Stimulated activated CD4-positive, alpha-beta T cell treated with anti-CD3 and anti-CD28 coated beads, Interleukin-15, amount 100 ng/mL, for 48 hours (primary cell): ENCODE results near the gene NUDT22.

Experiments
- DNase-seq, 2 donors: peaks; one replicate each; pipeline ENCODE4 v3.0.0-alpha.2; 2020; ENCODE audit warnings: low read depth in 2 of 2

NUDT22 gene

DNA sequence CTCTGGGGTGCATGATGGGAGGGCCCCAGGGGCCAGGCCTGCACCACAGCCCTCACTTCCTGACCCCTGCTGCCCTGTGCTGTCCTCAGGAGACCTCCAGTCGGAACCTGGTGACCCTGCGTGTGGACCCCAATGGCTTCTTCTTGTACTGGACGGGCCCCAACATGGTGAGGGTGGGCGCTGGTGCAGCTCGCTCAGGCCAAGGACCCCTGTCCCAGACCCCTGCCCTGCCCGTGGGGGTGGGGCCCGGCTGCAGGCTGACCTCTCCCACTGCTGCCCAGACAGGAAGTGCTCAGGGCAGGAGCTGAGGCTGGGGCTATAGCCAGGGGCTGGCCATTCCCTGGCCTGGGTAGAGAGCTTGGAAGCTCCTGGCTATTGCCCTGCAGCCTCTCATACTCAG is 28.3 kb downstream of the NUDT22 start:
- no peak for DNase-seq

DNA sequence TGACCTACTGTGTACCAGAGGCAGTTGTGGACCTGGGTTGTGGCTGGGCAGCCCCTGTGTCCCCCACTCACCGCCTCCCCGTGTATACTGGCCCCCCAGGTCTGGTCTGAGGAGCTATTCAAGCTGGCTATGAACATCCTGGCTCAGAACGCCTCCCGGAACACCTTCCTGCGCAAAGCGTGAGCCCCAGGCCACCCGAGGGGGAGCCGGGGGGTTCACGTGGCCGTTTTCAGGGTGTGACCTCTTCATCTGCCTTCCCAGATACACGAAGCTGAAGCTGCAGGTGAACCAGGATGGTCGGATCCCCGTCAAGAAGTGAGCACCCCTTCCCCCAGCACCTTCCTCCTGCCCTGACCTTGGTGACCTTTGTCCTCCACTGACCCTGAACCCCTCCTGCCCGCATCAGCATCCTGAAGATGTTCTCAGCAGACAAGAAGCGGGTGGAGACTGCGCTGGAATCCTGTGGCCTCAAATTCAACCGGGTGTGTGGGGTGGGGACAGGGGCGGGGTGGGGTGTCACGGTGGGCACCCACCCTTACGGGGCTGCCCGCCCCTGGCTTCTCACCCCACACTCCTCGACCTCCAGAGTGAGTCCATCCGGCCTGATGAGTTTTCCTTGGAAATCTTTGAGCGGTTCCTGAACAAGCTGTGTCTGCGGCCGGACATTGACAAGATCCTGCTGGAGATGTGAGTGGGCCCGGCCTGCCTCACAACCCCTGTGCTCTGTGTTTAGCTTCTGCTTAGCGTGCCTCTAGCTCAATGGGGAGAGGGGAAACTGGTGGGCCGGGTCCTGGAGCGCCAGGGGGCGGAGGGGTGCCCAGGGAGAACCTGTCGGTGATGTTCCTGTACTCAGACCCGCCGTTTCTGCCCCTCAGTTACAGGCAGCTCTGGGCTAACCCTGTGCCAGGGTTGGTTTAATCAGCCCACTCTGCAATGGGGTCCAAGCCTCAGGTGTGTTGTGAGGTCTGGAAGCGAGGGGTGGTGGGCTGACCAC is 29.4 kb downstream of the NUDT22 start:
- DNase-seq, result no peak

DNA sequence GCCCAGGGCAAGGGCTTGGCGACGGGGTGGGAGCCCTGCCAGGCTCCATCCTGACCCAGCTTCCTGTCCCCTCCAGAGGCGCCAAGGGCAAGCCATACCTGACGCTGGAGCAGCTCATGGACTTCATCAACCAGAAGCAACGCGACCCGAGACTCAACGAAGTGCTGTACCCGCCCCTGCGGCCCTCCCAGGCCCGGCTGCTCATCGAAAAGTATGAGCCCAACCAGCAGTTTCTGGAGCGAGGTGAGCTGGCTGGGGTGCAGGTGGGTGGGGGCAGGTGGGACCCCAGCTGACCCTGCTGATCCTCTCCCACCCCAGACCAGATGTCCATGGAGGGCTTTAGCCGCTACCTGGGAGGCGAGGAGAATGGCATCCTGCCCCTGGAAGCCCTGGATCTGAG is 30.2 kb downstream of the NUDT22 start:
- DNase-seq, result no peak

DNA sequence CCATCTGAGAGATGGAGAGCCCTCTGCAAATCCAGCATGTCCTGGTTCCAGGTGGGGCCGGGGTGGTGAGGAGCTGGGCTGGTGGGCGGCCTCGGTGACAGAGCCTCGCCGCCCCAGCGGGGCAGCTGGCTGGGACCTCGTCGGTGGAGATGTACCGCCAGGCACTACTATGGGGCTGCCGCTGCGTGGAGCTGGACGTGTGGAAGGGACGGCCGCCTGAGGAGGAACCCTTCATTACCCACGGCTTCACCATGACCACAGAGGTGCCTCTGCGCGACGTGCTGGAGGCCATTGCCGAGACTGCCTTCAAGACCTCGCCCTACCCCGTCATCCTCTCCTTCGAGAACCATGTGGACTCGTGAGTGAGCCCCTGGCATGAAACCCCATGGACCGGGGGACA is 32.3 kb downstream of the NUDT22 start:
- no peak for DNase-seq

DNA sequence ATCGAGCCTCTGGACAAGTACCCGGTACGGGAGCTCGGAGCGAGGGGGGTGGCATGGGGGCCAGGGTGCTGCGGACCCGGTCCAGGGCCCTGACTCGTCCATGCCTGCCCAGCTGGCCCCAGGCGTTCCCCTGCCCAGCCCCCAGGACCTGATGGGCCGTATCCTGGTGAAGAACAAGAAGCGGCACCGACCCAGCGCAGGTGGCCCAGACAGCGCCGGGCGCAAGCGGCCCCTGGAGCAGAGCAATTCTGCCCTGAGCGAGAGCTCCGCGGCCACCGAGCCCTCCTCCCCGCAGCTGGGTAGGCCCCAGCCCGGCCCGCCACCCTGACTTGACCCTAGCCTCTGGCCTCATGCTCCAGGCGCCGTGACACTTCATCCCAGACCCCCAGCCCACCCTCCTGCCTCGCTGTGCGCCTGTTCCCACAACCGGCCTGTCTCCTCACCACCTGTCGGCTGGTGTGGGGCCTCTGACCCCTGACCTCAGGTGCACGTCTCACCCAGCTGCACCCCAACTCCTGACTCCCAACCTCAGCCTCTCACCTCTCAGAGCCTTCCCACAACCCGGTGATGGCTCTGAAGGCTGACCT is 33.0 kb downstream of the NUDT22 start:
- DNase-seq, result no peak

DNA sequence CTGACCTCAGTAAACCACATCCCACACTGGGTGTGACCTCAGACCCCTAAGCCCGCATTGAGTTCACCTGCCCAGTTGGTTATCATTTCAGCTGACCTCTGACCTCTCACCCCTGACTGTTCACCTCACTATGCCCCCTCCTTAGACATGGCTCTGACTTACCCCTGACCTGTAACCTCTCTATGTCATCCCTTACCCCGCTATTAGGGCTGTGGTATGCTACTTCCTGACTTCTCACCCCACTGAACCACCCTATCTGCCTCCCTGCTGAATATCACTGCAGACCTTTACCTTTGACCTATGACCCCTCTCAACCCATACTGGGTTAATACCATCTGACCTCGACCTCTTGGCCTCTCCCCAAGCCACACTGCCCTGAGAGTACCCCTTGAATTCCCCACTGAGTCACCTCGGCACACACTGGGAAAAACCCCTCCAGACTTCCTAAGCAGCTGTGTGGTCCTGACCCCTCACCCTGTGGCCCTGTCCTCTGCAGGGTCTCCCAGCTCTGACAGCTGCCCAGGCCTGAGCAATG is 33.5 kb downstream of the NUDT22 start:
- DNase-seq, result no peak

DNA sequence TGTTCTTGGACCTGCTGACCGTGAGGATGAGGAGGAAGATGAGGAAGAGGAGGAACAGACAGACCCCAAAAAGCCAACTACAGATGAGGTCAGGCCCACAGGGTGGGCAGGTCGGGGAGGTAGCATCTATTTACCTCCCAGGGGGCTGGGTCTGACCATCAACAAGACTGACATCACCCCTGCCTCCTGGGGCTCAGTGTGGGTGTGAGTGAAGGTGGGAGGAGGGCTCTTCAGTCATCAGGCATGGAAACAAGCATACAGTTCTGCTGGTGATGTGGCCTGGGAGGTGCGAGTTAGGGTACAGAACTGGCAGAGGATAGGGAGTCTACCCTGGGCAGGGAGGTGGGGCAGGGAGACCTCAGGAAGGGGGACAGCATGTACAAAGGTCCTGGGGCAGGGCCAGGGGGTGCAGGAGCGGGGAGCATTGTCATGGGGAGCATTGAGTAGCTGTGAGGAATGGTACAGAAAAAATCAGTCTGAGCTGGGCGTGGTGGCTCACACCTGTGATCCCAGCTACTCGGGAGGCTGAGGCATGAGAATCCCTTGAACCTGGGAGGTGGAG is 34.2 kb downstream of the NUDT22 start:
- DNase-seq, result no peak

DNA sequence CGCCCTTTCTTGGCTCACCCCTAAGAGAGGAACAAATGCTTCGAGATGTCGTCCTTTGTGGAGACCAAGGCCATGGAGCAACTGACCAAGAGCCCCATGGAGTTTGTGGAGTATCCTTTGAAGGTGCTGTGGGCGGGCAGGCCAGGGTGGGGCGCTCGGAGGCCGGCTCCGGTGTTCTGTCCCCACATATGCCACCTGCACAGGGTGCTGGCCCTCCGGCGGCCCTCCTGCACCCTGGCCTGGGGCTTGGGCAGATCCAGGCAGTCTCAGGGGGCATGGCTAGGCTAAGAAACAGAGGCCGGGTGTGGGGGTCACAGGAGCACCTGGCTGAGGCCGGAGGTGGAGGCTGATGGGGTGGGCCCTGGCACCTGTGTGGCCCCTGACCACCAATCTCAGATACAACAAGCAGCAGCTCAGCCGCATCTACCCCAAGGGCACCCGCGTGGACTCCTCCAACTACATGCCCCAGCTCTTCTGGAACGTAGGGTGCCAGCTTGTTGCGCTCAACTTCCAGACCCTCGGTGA is 35.5 kb downstream of the NUDT22 start:
- no peak for DNase-seq

DNA sequence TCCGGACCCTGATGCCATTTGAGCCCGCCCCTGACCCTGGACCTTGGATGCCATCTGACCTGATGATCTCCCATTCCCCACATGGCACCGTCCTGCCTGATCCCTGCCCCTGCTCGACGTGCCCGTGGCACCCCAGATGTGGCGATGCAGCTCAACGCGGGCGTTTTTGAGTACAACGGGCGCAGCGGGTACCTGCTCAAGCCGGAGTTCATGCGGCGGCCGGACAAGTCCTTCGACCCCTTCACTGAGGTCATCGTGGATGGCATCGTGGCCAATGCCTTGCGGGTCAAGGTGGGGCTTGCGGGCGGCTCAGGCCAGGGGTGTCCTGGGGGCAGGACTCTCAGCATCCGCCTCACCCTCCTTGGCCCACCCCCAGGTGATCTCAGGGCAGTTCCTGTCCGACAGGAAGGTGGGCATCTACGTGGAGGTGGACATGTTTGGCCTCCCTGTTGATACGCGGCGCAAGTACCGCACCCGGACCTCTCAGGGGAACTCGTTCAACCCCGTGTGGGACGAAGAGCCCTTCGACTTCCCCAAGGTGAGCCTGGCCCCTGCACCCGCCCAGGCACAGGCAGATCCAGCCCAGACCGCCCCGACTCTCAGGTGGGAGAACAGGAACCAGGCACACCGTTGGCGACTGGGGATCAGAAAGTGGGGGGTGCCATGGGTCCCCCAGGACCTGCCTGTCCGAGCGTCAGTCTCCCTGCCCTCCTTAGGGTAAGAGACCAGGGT is 36.4 kb downstream of the NUDT22 start:
- DNase-seq, result no peak

DNA sequence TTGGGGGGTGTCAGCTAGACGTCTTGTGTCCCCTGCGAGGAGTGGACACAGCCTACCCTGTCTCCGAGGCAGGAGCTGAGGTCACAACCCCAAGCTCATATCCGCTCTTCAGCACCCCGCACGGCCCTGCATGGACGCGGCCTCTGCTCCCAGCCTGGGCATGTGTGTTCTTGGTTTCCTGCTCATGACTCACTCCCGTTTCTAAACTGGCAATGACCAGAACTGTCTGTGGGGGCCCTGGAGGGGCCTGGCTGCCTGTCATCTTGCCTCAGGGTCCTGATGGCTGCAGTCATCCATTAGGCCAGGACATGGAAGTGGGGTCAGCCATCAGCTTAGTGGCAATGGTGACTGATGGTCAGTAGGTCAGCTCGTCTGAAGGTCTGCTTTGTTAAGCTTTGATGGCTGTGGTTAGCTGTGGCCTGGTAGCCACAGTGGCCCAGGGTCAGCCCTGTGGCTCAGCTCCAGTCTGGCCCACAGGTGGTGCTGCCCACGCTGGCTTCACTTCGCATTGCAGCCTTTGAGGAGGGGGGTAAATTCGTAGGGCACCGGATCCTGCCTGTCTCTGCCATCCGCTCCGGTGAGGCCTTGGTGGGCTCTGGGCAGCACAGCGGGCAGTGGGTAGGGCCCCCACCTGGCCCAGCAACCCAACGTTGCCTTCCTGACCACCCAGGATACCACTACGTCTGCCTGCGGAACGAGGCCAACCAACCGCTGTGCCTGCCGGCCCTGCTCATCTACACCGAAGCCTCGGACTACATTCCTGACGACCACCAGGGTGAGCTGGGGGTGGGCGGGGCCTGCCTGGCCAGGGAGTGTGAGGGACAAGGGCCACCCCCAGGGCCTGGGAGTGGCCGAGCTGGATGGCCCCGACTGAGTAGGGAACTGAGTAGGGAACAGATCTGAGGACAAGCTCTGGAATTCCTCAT is 37.2 kb downstream of the NUDT22 start:
- DNase-seq, result no peak

DNA sequence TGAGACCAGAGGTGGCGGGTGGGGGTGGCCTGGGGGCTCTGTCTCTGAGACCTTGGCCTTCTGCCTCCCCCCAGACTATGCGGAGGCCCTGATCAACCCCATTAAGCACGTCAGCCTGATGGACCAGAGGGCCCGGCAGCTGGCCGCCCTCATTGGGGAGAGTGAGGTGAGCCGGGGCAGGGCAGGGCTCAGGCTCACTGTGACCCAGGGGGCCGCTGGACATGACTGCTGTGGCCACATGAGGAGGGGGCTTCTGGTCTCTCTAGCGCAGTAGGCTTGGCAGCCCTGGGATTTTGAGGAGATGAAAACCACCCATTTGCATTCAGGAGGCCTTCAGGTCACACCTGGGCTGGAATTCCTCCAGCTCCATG is 37.9 kb downstream of the NUDT22 start:
- DNase-seq, result no peak

DNA sequence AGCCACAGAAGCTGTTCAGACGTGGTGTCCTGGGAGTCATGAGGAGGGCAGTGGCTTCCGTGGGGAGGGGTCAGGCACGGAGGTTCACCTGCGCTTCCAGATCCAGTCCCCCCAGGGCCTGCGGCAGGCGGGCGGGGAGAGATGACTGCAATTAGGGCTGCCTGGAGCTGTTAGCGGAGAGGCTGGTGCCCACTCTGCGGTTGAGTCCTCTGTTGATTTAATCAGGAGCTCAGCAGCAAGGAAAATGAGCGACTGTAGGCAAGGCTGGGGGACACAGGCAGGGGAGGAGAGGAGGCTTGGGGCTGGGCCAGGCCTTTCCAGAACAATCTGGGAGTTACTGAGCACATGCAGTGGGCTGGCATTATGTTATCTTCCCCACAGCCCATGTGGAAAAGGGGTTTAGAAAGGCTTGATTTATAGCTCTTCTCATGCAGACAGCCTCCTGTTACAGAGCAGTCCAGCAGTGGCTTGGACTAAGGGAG is 38.3 kb downstream of the NUDT22 start:
- DNase-seq, result no peak

DNA sequence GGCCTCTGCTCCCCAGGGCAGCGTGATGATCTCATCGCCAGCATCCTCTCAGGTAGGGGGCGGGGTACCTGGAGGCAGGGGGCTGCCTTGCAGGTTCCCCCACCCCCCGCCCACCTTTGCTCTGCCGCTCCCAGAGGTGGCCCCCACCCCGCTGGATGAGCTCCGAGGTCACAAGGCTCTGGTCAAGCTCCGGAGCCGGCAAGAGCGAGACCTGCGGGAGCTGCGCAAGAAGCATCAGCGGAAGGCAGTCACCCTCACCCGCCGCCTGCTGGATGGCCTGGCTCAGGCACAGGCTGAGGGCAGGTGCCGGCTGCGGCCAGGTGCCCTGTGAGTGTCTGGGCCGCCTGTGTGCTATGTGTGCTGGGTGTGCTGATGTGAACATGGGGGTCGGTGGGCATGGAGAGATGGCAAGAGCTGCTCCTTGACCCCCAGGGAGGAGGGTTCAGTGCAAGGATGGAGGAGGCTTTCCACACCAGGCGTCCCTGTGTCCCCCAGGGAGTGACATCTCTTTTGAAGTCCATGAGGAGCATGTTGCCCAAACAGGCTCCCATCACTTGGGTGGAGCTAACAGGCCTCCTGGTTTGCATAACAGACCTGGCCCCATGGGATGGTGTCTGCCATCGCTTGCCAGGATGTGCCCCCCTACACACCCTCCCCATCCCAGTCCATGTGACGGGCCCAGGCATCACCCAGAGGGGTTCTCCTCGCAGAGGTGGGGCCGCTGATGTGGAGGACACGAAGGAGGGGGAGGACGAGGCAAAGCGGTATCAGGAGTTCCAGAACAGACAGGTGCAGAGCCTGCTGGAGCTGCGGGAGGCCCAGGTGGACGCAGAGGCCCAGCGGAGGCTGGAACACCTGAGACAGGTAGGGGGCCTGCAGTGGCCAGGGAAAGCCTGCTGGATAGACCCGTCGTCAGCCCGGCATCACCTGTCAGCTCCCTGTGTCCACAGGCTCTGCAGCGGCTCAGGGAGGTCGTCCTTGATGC is 39.4 kb downstream of the NUDT22 start:
- DNase-seq, result no peak

DNA sequence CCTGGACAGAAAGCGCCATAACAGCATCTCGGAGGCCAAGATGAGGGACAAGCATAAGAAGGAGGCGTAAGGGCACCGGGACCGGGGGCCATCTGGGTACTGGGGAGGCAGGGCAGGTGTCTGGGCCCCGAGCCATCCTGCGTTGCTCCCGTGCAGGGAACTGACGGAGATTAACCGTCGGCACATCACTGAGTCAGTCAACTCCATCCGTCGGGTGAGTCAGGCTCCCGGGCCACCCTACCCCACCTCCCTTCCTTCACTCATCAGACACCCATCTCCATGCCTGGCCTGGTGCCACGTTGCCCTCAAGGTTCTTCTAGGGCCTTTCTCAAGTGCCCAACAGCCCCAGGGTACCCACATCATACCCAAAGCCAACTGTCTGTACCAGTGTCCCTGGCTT is 40.3 kb downstream of the NUDT22 start:
- no peak for DNase-seq

DNA sequence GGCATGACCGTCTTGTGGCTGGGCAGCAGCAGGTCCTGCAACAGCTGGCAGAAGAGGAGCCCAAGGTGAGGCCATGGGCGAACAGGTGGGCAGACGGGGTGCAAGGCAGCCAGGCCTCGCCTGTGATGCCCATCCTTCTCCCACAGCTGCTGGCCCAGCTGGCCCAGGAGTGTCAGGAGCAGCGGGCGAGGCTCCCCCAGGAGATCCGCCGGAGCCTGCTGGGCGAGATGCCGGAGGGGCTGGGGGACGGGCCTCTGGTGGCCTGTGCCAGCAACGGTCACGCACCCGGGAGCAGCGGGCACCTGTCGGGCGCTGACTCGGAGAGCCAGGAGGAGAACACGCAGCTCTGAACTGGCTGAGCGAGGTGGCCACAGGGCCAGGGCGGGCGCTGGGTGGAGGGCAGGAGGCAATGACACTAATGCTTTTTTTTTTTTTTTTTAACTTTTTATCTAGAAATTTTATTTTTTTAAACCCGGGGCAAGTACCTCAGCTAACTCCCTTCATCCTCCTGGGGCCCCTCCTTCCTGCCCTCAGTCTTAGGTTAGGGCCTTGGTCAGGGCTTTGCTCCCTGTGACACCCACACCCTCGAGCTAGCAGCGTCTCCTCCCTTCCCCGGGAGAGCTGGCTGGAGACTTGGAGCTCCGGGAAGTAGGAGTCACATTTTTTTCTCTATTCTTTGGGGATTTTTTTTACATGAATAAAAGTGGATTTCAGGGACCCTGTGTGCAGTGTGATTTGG is 41.3 kb downstream of the NUDT22 start:
- no peak for DNase-seq

DNA sequence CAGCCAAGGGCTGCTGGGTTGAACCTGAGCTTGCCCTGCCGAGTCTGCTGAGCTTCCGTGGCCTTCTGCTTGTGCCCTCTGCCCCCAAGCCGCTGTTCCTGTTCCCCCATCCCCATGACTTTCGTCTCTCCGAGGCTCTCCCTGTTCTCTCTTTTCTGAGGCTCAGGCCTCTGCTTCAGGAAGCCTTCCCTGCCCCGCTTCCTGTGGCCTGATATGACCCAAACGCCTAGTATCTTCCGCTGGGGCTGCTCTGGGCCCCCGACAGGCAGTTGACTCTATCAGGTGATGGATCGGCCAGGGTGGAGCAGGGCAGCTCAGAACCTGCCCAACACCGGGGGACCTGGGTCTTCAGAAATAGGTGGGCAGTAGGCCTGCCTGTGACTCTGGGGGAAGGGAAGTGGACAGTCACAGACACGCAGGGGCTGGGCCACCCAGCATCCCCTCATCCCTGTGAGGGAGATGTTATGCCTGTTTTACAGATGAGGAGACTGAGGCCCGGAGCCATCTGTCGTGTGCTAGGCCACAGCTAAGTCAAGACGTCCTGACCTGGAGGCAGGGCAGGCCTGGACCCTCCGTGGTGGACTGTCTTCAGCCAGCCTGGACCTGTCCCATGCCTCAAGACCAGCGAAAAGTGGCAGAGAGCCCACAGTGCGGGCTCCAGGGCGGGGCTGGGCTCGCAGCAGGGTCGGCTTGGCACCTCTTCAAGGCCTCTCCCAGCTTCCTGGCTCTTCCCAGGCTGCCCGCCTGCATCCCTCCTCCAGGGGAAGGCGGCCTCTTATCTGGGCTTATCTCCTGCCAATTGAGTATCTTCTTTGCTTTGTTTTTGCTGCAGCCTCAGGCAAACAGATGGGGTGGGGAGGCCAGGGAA is 42.2 kb downstream of the NUDT22 start:
- DNase-seq, result no peak

DNA sequence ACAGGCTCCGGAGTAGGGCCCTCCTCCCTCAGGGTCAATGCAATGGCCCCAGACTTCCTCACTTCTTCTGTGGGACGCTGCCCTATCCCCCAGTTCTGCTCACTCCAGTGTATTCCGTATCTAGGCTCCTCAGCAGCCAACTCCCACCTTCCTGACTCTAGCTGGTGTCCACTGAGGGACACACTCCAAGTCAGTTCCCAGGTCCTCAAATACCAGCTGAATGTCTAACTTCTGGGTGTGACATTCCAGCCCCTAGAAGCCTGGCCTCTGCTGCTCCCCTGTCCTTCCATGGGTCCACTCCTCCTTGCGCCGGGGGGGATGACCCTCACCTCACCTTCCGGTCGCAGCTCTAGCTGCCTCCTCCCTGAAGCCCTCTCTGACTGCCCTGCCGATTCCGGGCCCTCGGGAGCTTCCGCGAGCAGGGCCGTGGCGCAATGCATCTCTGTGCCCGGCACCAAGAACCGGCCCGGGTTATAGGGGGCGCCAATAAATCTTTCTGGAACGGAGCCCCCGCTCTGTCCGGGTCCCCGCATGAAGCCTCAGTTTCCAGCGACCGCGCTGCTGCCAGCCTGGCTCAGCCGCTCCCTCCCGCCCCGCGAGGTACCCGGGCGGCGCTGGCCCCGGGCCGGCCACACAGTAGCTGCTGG is 42.9 kb downstream of the NUDT22 start:
- DNase-seq, result peak in 1 of 2 donors; percentile 44
